C4-2B (cell line): ENCODE measurements around the gene TEX52.

Experiments used
- CTCF ChIP-seq: fragments of 450-650 bp; conservative IDR thresholded peaks from 2 replicates; pipeline ENCODE4 v1.5.1; 2017; ENCODE audit warnings: mild to moderate bottlenecking
- ZFX ChIP-seq: fragments of 450-650 bp; IDR thresholded peaks from 2 replicates; pipeline ENCODE4 v1.6.1; 2017

- TF ChIP-seq CTCF (no peak), ZFX (no peak)
These were observed 56.7 kb downstream of the TEX52 start for GRCh38 chr12:2800046-2800570.
